GM06990 (cell line): ENCODE measurements around the gene ANTXR2.

Experiments
- DNase-seq: peaks from one replicate; pipeline ENCODE4 v3.0.0-alpha.2; 2011; ENCODE audit not compliant: insufficient read length; ENCODE audit errors: extremely low read depth
- H3K27me3 ChIP-seq: replicated peaks from 2 replicates; pipeline ENCODE4 v1.6.0; 2011; ENCODE audit warnings: low read length; ENCODE audit not compliant: control insufficient read depth, insufficient read depth
- H3K36me3 ChIP-seq: 2 replicates; pipeline ENCODE4 v1.5.1; 2011; ENCODE audit warnings: low read length; ENCODE audit not compliant: control insufficient read depth, insufficient read depth
- H3K4me3 ChIP-seq: replicated peaks from 2 replicates; pipeline ENCODE4 v1.5.1; 2011; ENCODE audit warnings: low read depth, mild to moderate bottlenecking, control low read depth, low read length
- CTCF ChIP-seq: IDR thresholded peaks from 2 replicates; pipeline ENCODE4 v1.5.1; 2011; ENCODE audit warnings: low read length, control low read depth, mild to moderate bottlenecking, inconsistent platforms; ENCODE audit not compliant: insufficient read depth, poor library complexity, severe bottlenecking

ANTXR2 gene

GRCh38 chr4:80081566-80081965, 8.5 kb upstream of the ANTXR2 start:
- H3K27me3 ChIP-seq: no peaks in the 10 kb centered on the region; the same call in 1 of the 2 replicates
- H3K4me3 ChIP-seq: no peak overlapping the region
- DNase-seq: no peak
- no peaks in the 10 kb centered on the region for H3K36me3 ChIP-seq
- TF ChIP-seq CTCF: no peak

- Histone ChIP-seq H3K27me3 (no peaks in the 10 kb centered on the region; the same call in 1 of the 2 replicates), H3K4me3 (no peak overlapping the region), H3K36me3 (no peaks in the 10 kb centered on the region)
- no peak for TF ChIP-seq CTCF
- no peak for DNase-seq
Observed at GRCh38 chr4:80079255-80079923, 6.4 kb upstream of the ANTXR2 start.

- no peak for TF ChIP-seq CTCF
- DNase-seq: no peak
- Histone ChIP-seq H3K4me3 (no peak overlapping the region), H3K27me3 (no peaks in the 10 kb centered on the region; the same call in 1 of the 2 replicates), H3K36me3 (no peaks in the 10 kb centered on the region)
Observed at GRCh38 chr4:80078346-80079092, 5.5 kb upstream of the ANTXR2 start.

- Histone ChIP-seq H3K27me3 (no peaks in the 10 kb centered on the region; the same call in 1 of the 2 replicates), H3K4me3 (no peak overlapping the region), H3K36me3 (no peaks in the 10 kb centered on the region)
- DNase-seq: no peak
- no peak for TF ChIP-seq CTCF
Observed at GRCh38 chr4:80077639-80078038, 4.6 kb upstream of the ANTXR2 start.

GRCh38 chr4:80076681-80077080, 3.7 kb upstream of the ANTXR2 start:
- no peak for DNase-seq
- no peak for TF ChIP-seq CTCF
- Histone ChIP-seq H3K27me3 (no peaks in the 10 kb centered on the region; the same call in 1 of the 2 replicates), H3K4me3 (no peak overlapping the region), H3K36me3 (no peaks in the 10 kb centered on the region)
